ENCODE data around the gene NADK. TPM values are rescaled to one million over a fixed set of nuclear protein-coding genes. Genes with fewer than 3 reads are reported as not detected.

Gene NADK
- total and polyA plus RNA-seq, 9 donors: 21.8 to 76.0 (median 57.0) TPM

DNA sequence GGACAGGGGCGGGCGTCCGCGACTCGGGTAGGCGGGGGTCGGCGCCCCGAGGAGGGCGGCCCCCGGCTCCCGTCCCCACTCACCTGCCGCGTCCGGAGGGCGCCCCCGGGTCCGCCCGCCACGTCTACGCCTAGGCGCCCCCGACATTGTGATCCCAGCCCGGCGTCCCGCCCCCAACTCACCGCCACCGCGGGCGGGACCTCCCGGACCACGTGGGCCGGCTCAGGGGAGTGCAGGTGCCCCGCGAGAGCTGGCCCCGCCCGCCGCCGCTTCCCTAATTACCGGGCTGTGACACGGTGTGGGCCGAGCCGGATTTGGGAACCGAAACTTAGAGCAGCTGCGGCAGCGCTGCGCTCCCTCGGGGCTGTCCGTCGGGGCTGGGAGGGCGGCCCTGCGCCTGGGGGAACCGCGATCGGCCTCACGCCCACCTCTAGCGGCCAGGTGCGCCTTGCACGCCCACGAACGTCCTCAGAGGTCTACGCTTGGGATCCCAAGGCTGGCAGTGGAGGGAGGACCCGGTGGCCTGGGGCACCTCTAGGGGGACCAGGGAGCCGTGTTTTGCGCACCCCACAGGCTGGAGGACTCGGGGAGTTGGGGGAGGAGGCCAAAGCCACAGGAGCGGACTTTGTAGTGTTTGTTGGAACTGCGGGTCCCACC lies 521 bp upstream of the NADK start:
- Histone ChIP-seq H3K9me3 (no peaks in the 10 kb centered on the region), H3K4me3 (peak overlapping the region; percentile 74), H3K36me3 (no peaks in the 10 kb centered on the region), H3K27me3 (no peaks in the 10 kb centered on the region), H3K27ac (peak overlapping the region in 1 of 2 donors; percentile 8), H3K4me1 (ENCODE audit: insufficient read depth) (peaks cover 50% of the 10 kb centered on the region)
- no peak for TF ChIP-seq EP300 (IDR thresholded peaks at IDR 0.05)
- TF ChIP-seq CTCF (IDR thresholded peaks at IDR 0.05): no peak
- no peak for TF ChIP-seq POLR2A (IDR thresholded peaks at IDR 0.05)
- 2 to 5% (median 4%) methylated on average over 25 to 67 of the region's 68 CpGs for WGBS, 3 donors
- intact Hi-C loops (cut with DNase I): loop anchor here in 1 of 4 donors (5.0 kb wide), 1 partner anchor 114 kb away; the partner anchor contains the start of gene GNB1
- DNase-seq: peak; percentile 37 to 68 (median 57)

DNA sequence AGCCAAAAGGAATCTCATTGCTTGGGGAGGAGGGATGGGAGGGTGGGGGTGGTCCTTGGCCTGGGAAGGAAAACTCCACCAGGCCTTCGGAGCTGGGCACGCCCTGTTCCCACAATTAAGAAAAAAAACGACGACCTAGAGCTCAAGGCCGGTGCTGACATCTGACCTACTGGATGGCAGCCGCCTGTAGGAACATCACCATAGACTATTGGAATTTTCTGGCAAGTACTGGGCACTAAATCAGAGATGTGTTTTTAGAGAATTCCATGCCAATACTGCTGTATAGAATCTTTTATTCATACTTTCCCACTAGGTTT lies 729 bp downstream of the NADK start:
- Histone ChIP-seq H3K27ac (peak overlapping the region; percentile 80 to 95), H3K4me1 (ENCODE audit: insufficient read depth) (peaks cover 45% of the 10 kb centered on the region), H3K9me3 (no peaks in the 10 kb centered on the region), H3K27me3 (no peaks in the 10 kb centered on the region), H3K36me3 (no peaks in the 10 kb centered on the region), H3K4me3 (peak overlapping the region; percentile 74)
- no peak for TF ChIP-seq EP300 (IDR thresholded peaks at IDR 0.05)
- no peak for TF ChIP-seq POLR2A (IDR thresholded peaks at IDR 0.05)
- TF ChIP-seq CTCF (IDR thresholded peaks at IDR 0.05): no peak
- 0% methylated on average over 6 of the region's 6 CpGs for WGBS, 3 donors
- intact Hi-C loops (cut with DNase I): loop anchor here in 1 of 4 donors (5.0 kb wide), 1 partner anchor 115 kb away; the partner anchor contains the start of gene GNB1
- DNase-seq: peak in 4 of 5 donors; percentile 65 to 80 (median 72)

DNA sequence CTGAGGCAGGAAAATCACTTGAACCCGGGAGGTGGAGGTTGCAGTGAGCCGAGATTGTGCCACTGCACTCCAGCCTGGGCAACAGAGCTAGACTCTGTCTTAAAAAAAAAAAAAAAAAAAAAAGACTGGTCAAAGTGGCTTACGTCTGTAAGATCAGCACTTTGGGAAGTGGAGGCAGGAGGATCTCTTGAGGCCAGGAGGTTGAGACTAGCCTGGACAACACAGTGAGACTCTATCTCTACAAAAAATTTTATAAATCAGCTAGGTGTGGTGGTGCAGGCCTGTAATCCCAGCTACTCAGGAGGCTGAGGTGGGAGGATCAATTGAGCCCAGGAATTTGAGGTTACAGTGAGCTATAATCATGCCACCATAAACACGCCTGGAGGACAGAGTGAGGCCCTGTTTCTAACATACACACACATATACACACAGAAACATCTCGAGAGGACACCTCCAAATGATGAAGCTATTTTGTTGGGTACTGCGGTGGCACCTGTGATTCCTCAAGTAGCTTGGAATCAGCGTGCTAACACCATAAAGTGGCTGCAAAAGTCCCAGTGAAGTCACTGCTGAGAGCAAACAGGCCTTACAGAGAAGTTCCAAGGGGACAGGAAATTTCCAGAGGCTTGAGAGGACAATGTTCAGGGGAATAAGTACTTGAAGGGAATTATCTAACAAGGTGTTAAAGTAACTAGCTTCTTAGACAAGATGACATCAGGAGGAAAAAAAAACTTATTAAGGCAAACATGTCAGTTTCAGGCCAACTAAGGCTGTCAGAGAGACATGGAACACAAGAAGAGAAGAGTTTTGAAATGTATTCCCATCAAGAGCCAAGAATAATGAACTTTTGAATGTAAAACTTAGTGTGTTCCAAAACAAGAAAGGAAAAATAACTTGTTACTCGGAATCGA lies 1.3 kb downstream of the NADK start:
- intact Hi-C loops (cut with DNase I): loop anchor here in 1 of 4 donors (5.0 kb wide), 1 partner anchor 115 kb away; the partner anchor contains the start of gene GNB1
- H3K27me3 ChIP-seq: no peaks in the 10 kb centered on the region
- WGBS, 3 donors: 49 to 55% (median 52%) methylated on average over 9 of the region's 9 CpGs
- H3K4me3 ChIP-seq: peak overlapping the region; percentile 74
- no peaks in the 10 kb centered on the region for H3K36me3 ChIP-seq
- no peaks in the 10 kb centered on the region for H3K9me3 ChIP-seq
- no peak for DNase-seq
- H3K27ac ChIP-seq: peak overlapping the region; percentile 80 to 95
- TF ChIP-seq EP300 (IDR thresholded peaks at IDR 0.05): no peak
- TF ChIP-seq POLR2A (IDR thresholded peaks at IDR 0.05): no peak
- TF ChIP-seq CTCF (IDR thresholded peaks at IDR 0.05): no peak
- peaks cover 39% of the 10 kb centered on the region for H3K4me1 ChIP-seq (ENCODE audit: insufficient read depth)

DNA sequence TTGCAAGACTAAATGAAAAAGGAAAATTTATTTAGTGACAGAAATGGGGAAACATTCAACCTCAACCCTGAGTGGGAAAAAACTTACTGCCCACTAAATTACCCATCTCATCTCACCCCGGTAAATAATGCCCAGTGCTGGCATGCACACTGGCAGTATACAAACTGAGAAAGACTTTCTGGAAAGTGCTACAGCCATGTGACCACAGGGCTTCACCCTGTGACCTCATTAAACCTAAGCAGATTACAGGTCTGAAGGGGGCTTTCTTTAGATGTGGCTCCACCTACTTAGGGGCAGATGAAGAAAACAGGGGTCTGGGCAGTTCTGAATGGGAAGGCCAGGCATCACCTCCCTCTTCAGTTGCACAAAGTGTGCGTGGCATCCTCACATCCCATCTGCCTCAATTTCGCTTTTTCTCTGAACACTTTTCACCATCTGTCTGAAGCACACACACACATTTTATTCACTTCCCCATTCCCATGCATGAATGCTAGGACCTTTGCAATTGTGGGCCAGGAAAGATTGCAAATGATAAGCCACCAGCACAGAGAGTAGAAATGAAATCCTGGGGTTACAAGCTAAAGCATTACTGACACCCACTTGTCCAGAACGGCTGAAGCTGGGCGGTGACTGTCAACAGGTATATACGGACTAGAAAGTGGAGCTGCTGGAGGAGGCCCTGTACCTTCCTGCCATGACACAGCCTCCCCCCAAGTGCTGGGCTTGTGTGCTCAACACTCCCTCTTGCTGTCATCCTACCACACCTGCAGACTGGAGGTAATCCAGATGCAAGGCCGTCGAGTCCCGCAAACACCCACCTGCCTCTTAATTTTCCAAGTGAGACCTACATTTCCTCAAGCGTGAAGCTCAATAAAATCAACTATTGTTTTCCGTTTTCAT lies 2.7 kb downstream of the NADK start:
- H3K9me3 ChIP-seq: peaks cover 0 to 3% of the 10 kb centered on the region in 2 donors
- no peak overlapping the region for H3K4me3 ChIP-seq
- no peak for TF ChIP-seq POLR2A (IDR thresholded peaks at IDR 0.05)
- no peak for TF ChIP-seq CTCF (IDR thresholded peaks at IDR 0.05)
- no peak for TF ChIP-seq EP300 (IDR thresholded peaks at IDR 0.05)
- intact Hi-C loops (cut with DNase I): loop anchor here in 1 of 4 donors (5.0 kb wide), 1 partner anchor 117 kb away; the partner anchor contains the start of gene GNB1
- no peak for DNase-seq
- WGBS, 3 donors: 72 to 83% (median 74%) methylated on average over 11 of the region's 11 CpGs
- no peaks in the 10 kb centered on the region for H3K36me3 ChIP-seq
- H3K4me1 ChIP-seq (ENCODE audit: insufficient read depth): peaks cover 27% of the 10 kb centered on the region
- H3K27ac ChIP-seq: no peak overlapping the region
- H3K27me3 ChIP-seq: no peaks in the 10 kb centered on the region

Measured in ovary (tissue), 9 donors.